GM19468 (cell line): ENCODE measurements around the gene MTFMT.

Source experiments
- ATAC-seq: cut with Tn5 transposase; IDR thresholded peaks from one replicate; pipeline ENCODE4 v1.9.1; 2021; ENCODE audit warnings: mild to moderate bottlenecking, moderate library complexity, moderate number of reproducible peaks; ENCODE audit not compliant: unreplicated experiment; ENCODE audit errors: extremely low read depth

The MTFMT gene

GRCh38 chr15:64991536-64992135 lies 37.8 kb downstream of the MTFMT start:
- no peak for ATAC-seq

- ATAC-seq = no peak
These were observed 39.3 kb downstream of the MTFMT start for GRCh38 chr15:64990168-64990470.

GRCh38 chr15:64989416-64990167 lies 39.8 kb downstream of the MTFMT start, which contains the start of gene SPG21:
SPG21 (minus strand) TSS chr15:64989914; CDS start chr15:64983569, 6,345 bp downstream.
- ATAC-seq = peak; percentile 85

- no peak for ATAC-seq
These were observed 42.3 kb downstream of the MTFMT start for GRCh38 chr15:64987136-64987535.

- ATAC-seq = no peak
These were observed 43.9 kb downstream of the MTFMT start for GRCh38 chr15:64985366-64986033.

GRCh38 chr15:64982472-64982871 lies 47.0 kb downstream of the MTFMT start:
- ATAC-seq = no peak

GRCh38 chr15:64981812-64982431 lies 47.5 kb downstream of the MTFMT start:
- ATAC-seq = no peak

GRCh38 chr15:64979252-64979710 lies 50.2 kb downstream of the MTFMT start:
- ATAC-seq = no peak

GRCh38 chr15:64975390-64975789 lies 54.0 kb downstream of the MTFMT start:
- no peak for ATAC-seq

GRCh38 chr15:64970698-64971097 lies 58.7 kb downstream of the MTFMT start:
- ATAC-seq = no peak

GRCh38 chr15:64969401-64969800 lies 60.0 kb downstream of the MTFMT start:
- no peak for ATAC-seq

- no peak for ATAC-seq
These were observed 68.4 kb downstream of the MTFMT start for GRCh38 chr15:64961013-64961412.

- ATAC-seq = no peak
These were observed 69.3 kb downstream of the MTFMT start for GRCh38 chr15:64960153-64960552.

GRCh38 chr15:64959128-64959527 lies 70.3 kb downstream of the MTFMT start:
- ATAC-seq = no peak

GRCh38 chr15:64954395-64954794 lies 75.0 kb downstream of the MTFMT start:
- ATAC-seq = no peak

GRCh38 chr15:64951777-64952418 lies 77.5 kb downstream of the MTFMT start:
- ATAC-seq = no peak
